HFFc6 (cell line): ENCODE results near the gene OR5B17. TPM values are rescaled to one million over a fixed set of nuclear protein-coding genes. Genes with fewer than 3 reads are reported as not detected.
A peak's percentile ranks its signal among the peaks of the same experiment; 100 is the strongest.

Experiments used
- DNase-seq: peaks from one replicate; pipeline ENCODE4 v3.0.0-alpha.2; 2018
- H3K27ac Mint-ChIP-seq: 2 replicates; pipeline ENCODE4 v1.8.0; 2020; ENCODE audit warnings: mild to moderate bottlenecking, mixed read lengths
- H3K27me3 Mint-ChIP-seq: 2 replicates; pipeline ENCODE4 v1.8.0; 2021; ENCODE audit warnings: mild to moderate bottlenecking, moderate library complexity, mixed read lengths; ENCODE audit not compliant: insufficient read depth
- H3K36me3 Mint-ChIP-seq: 2 replicates; pipeline ENCODE4 v1.8.0; 2021; ENCODE audit warnings: low read depth, mixed read lengths
- H3K4me1 Mint-ChIP-seq: 2 replicates; pipeline ENCODE4 v1.8.0; 2020; ENCODE audit warnings: low read depth, mixed read lengths
- H3K4me3 Mint-ChIP-seq: 2 replicates; pipeline ENCODE4 v1.8.0; 2020; ENCODE audit warnings: mild to moderate bottlenecking, moderate library complexity, mixed read lengths
- H3K9me3 Mint-ChIP-seq: 2 replicates; pipeline ENCODE4 v1.8.0; 2020; ENCODE audit warnings: mild to moderate bottlenecking, mixed read lengths
- CTCF ChIP-seq: fragments of 200-600 bp; sonication (generic); IDR thresholded peaks from 2 replicates; pipeline ENCODE4 v1.5.0; 2021; ENCODE audit warnings: antibody characterized with exemption, mild to moderate bottlenecking
- total RNA-seq, 6 experiments: library from RNA; stranded (reverse); fragmentation: NEBNext Ultra II Directional; extraction: Animal tissue kit (Norgen Biotek cat#: 25700); gene quantifications; 2 replicates in 1 of 6; 3 replicates in 5 of 6; pipeline ENCODE4 v1.2.3, GENCODE V29; 2021

Gene OR5B17
- total RNA-seq, 6 experiments from 2014 or later = not detected

- peak; percentile 57 for DNase-seq
- Mint-ChIP-seq H3K9me3 (peaks cover 57% of the 10 kb centered on the region), H3K4me3 (peak overlapping the region; percentile 62), H3K36me3 (peaks cover 62% of the 10 kb centered on the region), H3K27me3 (no peaks in the 10 kb centered on the region), H3K4me1 (peaks cover 59% of the 10 kb centered on the region), H3K27ac (peak overlapping the region; percentile 79)
- TF ChIP-seq CTCF = no peak
Observed at GRCh38 chr11:58330861-58331260, 28.0 kb downstream of the OR5B17 start.

GRCh38 chr11:58318532-58318931 lies 40.3 kb downstream of the OR5B17 start:
- Mint-ChIP-seq H3K36me3 (peaks cover 9% of the 10 kb centered on the region), H3K27me3 (no peaks in the 10 kb centered on the region), H3K27ac (peak overlapping the region; percentile 75), H3K4me3 (peak overlapping the region; percentile 65), H3K9me3 (peaks cover 6% of the 10 kb centered on the region; the same call in 1 of the 2 replicates), H3K4me1 (peaks cover 68% of the 10 kb centered on the region)
- peak; percentile 51 for DNase-seq
- no peak for TF ChIP-seq CTCF

- Mint-ChIP-seq H3K27me3 (no peaks in the 10 kb centered on the region), H3K4me3 (peak overlapping the region; percentile 55), H3K36me3 (peaks cover 29% of the 10 kb centered on the region), H3K27ac (peak overlapping the region; percentile 87), H3K9me3 (peaks cover 25% of the 10 kb centered on the region), H3K4me1 (peaks cover 78% of the 10 kb centered on the region)
- DNase-seq = peak; percentile 67
- no peak for TF ChIP-seq CTCF
Observed at GRCh38 chr11:58316142-58316541, 42.7 kb downstream of the OR5B17 start.

Other genes starting within 250 kb of the OR5B17 start
- not detected for gene OR9I1, start 233.5 kb downstream of the OR5B17 start, total RNA-seq
- gene OR9Q2, start 170.0 kb downstream of the OR5B17 start, total RNA-seq = not detected
- not detected for gene OR1S2, start 154.9 kb downstream of the OR5B17 start, total RNA-seq
- not detected for gene OR1S1, start 146.3 kb downstream of the OR5B17 start, total RNA-seq
- gene OR10Q1, start 130.2 kb downstream of the OR5B17 start, total RNA-seq = not detected
- gene OR10W1, start 90.8 kb downstream of the OR5B17 start, total RNA-seq = not detected
- not detected for gene OR5B3, start 47.8 kb upstream of the OR5B17 start, total RNA-seq
- gene OR5B2, start 69.1 kb upstream of the OR5B17 start, total RNA-seq = not detected
- not detected for gene OR5B12, start 83.2 kb upstream of the OR5B17 start, total RNA-seq
- under 1 TPM in 1 of 6 experiments, not detected in 5; 0.31 TPM for gene OR5B21, start 149.0 kb upstream of the OR5B17 start, total RNA-seq
- 100 to 1,000 TPM in 4 of 6 experiments, 10 to 100 TPM in 2; 51.0 to 154 (median 119) TPM for gene LPXN, start 216.8 kb upstream of the OR5B17 start, total RNA-seq
- gene ZFP91, start 220.0 kb upstream of the OR5B17 start, total RNA-seq = 10 to 100 TPM; 51.9 to 69.1 (median 59.4) TPM